H9 (cell line): Measurements from ENCODE around the gene MOV10. TPM values are rescaled to one million over a fixed set of nuclear protein-coding genes. Genes with fewer than 3 reads are reported as not detected.
"Not testable (repeated sequence)": the region's sequence is repeated elsewhere in the genome, so short reads cannot be mapped to it uniquely, and the experiment has no call there.

Source experiments
- DNase-seq: peaks from one replicate; pipeline ENCODE4 v3.0.0-alpha.2; 2017
- H2AFZ ChIP-seq: one replicate; pipeline ENCODE4 v1.6.1; 2013; ENCODE audit warnings: mild to moderate bottlenecking, low read length, control low read depth, moderate library complexity
- H2AK5ac ChIP-seq: 2 replicates; pipeline ENCODE4 v1.6.1; 2013; ENCODE audit warnings: low read length, control low read depth, mixed read lengths; ENCODE audit not compliant: insufficient read length
- H2BK120ac ChIP-seq: one replicate; pipeline ENCODE4 v1.6.1; 2013; ENCODE audit warnings: low read depth, mild to moderate bottlenecking, low read length, control low read depth, inconsistent platforms; ENCODE audit not compliant: poor library complexity, severe bottlenecking
- H2BK12ac ChIP-seq: 2 replicates; pipeline ENCODE4 v1.6.1; 2013; ENCODE audit warnings: low read length, control low read depth, mixed read lengths, low read depth; ENCODE audit not compliant: insufficient read length
- H2BK15ac ChIP-seq: 2 replicates; pipeline ENCODE4 v1.6.1; 2013; ENCODE audit warnings: low read depth, low read length, control low read depth
- H2BK20ac ChIP-seq: one replicate; pipeline ENCODE4 v1.6.1; 2013; ENCODE audit warnings: low read depth, mild to moderate bottlenecking, low read length, control low read depth, inconsistent platforms; ENCODE audit not compliant: poor library complexity, severe bottlenecking
- H2BK5ac ChIP-seq: 2 replicates; pipeline ENCODE4 v1.6.1; 2013; ENCODE audit warnings: low read length, control low read depth, mixed read lengths; ENCODE audit not compliant: insufficient read length
- H3K14ac ChIP-seq: 2 replicates; pipeline ENCODE4 v1.6.1; 2013; ENCODE audit warnings: low read length, control low read depth; ENCODE audit not compliant: insufficient read depth
- H3K18ac ChIP-seq: 2 replicates; pipeline ENCODE4 v1.6.1; 2013; ENCODE audit warnings: low read depth, mild to moderate bottlenecking, mixed read lengths, low read length, control low read depth; ENCODE audit not compliant: insufficient read length
- H3K23ac ChIP-seq: 2 replicates; pipeline ENCODE4 v1.6.1; 2013; ENCODE audit warnings: low read length, control low read depth, mixed read lengths, low read depth; ENCODE audit not compliant: insufficient read length
- H3K23me2 ChIP-seq: 2 replicates; pipeline ENCODE4 v1.6.1; 2013; ENCODE audit warnings: low read depth, mild to moderate bottlenecking, mixed read lengths, low read length, control low read depth; ENCODE audit not compliant: insufficient read length, poor library complexity, severe bottlenecking
- H3K27ac ChIP-seq: 2 replicates; pipeline ENCODE4 v1.5.1; 2013; ENCODE audit warnings: low read length, control low read depth, mixed read lengths, low read depth; ENCODE audit not compliant: insufficient read length
- H3K27me3 ChIP-seq: 2 replicates; pipeline ENCODE4 v1.6.1; 2013; ENCODE audit warnings: low read length, control low read depth, inconsistent platforms; ENCODE audit not compliant: insufficient read depth
- H3K4ac ChIP-seq: 2 replicates; pipeline ENCODE4 v1.6.1; 2013; ENCODE audit warnings: low read depth, mild to moderate bottlenecking, control low read depth, inconsistent platforms, low read length, moderate library complexity
- H3K4me1 ChIP-seq: 2 replicates; pipeline ENCODE4 v1.6.1; 2013; ENCODE audit warnings: low read length, control low read depth, inconsistent platforms; ENCODE audit not compliant: insufficient read depth
- H3K4me2 ChIP-seq: 2 replicates; pipeline ENCODE4 v1.6.1; 2013; ENCODE audit warnings: low read length, control low read depth, mixed read lengths; ENCODE audit not compliant: insufficient read length, insufficient read depth
- H3K56ac ChIP-seq: 2 replicates; pipeline ENCODE4 v1.6.1; 2013; ENCODE audit warnings: low read depth, mild to moderate bottlenecking, mixed read lengths, low read length, control low read depth; ENCODE audit not compliant: insufficient read length
- H3K79me1 ChIP-seq: 2 replicates; pipeline ENCODE4 v1.6.1; 2013; ENCODE audit warnings: low read depth, mild to moderate bottlenecking, moderate library complexity, low read length, control low read depth, inconsistent platforms; ENCODE audit not compliant: insufficient read depth, poor library complexity, severe bottlenecking
- H3K79me2 ChIP-seq: 2 replicates; pipeline ENCODE4 v1.6.1; 2013; ENCODE audit warnings: low read length, control low read depth, inconsistent platforms; ENCODE audit not compliant: insufficient read depth
- H3K9ac ChIP-seq: 2 replicates; pipeline ENCODE4 v1.6.1; 2013; ENCODE audit warnings: low read length, control low read depth, mixed read lengths; ENCODE audit not compliant: insufficient read length; ENCODE audit errors: extremely low read depth
- H3K9me3 ChIP-seq: one replicate; pipeline ENCODE4 v1.6.1; 2013; ENCODE audit warnings: low read depth, low read length, inconsistent platforms; ENCODE audit not compliant: control insufficient read depth
- H3T11ph ChIP-seq: one replicate; pipeline ENCODE4 v1.6.1; 2013; ENCODE audit warnings: mild to moderate bottlenecking, low read length, control low read depth, inconsistent platforms
- H4K20me1 ChIP-seq: one replicate; pipeline ENCODE4 v1.6.1; 2013; ENCODE audit not compliant: control insufficient read depth, insufficient read length, insufficient read depth
- H4K5ac ChIP-seq: 2 replicates; pipeline ENCODE4 v1.6.1; 2013; ENCODE audit warnings: low read depth, mild to moderate bottlenecking, mixed read lengths, low read length, control low read depth; ENCODE audit not compliant: insufficient read length
- H4K8ac ChIP-seq: replicated peaks from 2 replicates; pipeline ENCODE4 v1.6.1; 2013; ENCODE audit warnings: low read length, control low read depth, mixed read lengths, low read depth; ENCODE audit not compliant: insufficient read length
- H4K91ac ChIP-seq: 2 replicates; pipeline ENCODE4 v1.6.1; 2013; ENCODE audit warnings: low read depth, mild to moderate bottlenecking, moderate library complexity, mixed read lengths, low read length, control low read depth; ENCODE audit not compliant: insufficient read length
- H3K27ac Mint-ChIP-seq, 3 experiments: 2 replicates in 2 of 3; 3 replicates in 1 of 3; pipeline ENCODE4 v1.8.0; 2020 to 2021; ENCODE audit warnings: mixed read lengths in 3 of 3, mild to moderate bottlenecking in 1 of 3, moderate library complexity in 1 of 3
- H3K27me3 Mint-ChIP-seq: 2 replicates; pipeline ENCODE4 v1.8.0; 2021; ENCODE audit warnings: low read depth, mild to moderate bottlenecking, moderate library complexity, mixed read lengths
- H3K36me3 Mint-ChIP-seq, 3 experiments: 2 replicates in 2 of 3; 3 replicates in 1 of 3; pipeline ENCODE4 v1.8.0; 2020 to 2021; ENCODE audit warnings: low read depth in 3 of 3, mixed read lengths in 3 of 3; ENCODE audit not compliant: insufficient read depth in 1 of 3
- H3K4me1 Mint-ChIP-seq, 2 experiments: 2 replicates each; pipeline ENCODE4 v1.8.0; 2020; ENCODE audit warnings: mixed read lengths in 2 of 2
- H3K4me3 Mint-ChIP-seq, 2 experiments: 2 replicates in 1 of 2; 3 replicates in 1 of 2; pipeline ENCODE4 v1.8.0; 2020 to 2021; ENCODE audit warnings: mild to moderate bottlenecking in 2 of 2, mixed read lengths in 2 of 2, moderate library complexity in 1 of 2
- H3K9me3 Mint-ChIP-seq, 2 experiments: 2 replicates in 1 of 2; 3 replicates in 1 of 2; pipeline ENCODE4 v1.8.0; 2020; ENCODE audit warnings: mild to moderate bottlenecking in 2 of 2, mixed read lengths in 2 of 2, moderate library complexity in 1 of 2
- CTCF ChIP-seq: fragments of 200-600 bp; sonication (generic); conservative IDR thresholded peaks from 3 replicates; pipeline ENCODE4 v1.8.0; 2021; ENCODE audit warnings: antibody characterized with exemption, mild to moderate bottlenecking
- WGBS: extraction: QIAGEN DNeasy Blood & Tissue Kit; methylation state at CpG from one replicate; pipeline ENCODE4 v1.1.7; 2013; ENCODE audit warnings: missing lambda C conversion rate, low lambda C conversion rate, mixed read lengths; ENCODE audit not compliant: insufficient read length; ENCODE audit errors: extremely low coverage; 5-methylcytosine and 5-hydroxymethylcytosine counted together
- total RNA-seq: library from RNA; stranded (reverse); gene quantifications from 2 replicates; pipeline ENCODE4 v1.2.1, GENCODE V29; 2021

MOV10 gene
- total RNA-seq, 1 experiment from 2014 or later = 77.8 TPM

- no peak overlapping the region for H2AFZ ChIP-seq
- no peak overlapping the region for H3K56ac ChIP-seq
- no peak overlapping the region for H2BK120ac ChIP-seq
- H3K23me2 ChIP-seq = peaks cover 4% of the 10 kb centered on the region
- H3K4me3 Mint-ChIP-seq = no peak overlapping the region
- no peak overlapping the region for H4K8ac ChIP-seq
- no peak overlapping the region for H3K18ac ChIP-seq
- no peaks in the 10 kb centered on the region for H3K79me2 ChIP-seq
- no peak for DNase-seq
- no peaks in the 10 kb centered on the region for H3K79me1 ChIP-seq
- H4K91ac ChIP-seq = no peak overlapping the region
- peaks cover 35% of the 10 kb centered on the region in 2 experiments for H3K4me1 Mint-ChIP-seq
- no CpG with 5 or more reads among the region's 3 CpGs for WGBS
- H3K14ac ChIP-seq = no peak overlapping the region
- no peak overlapping the region for H2BK12ac ChIP-seq
- peaks cover 61% of the 10 kb centered on the region for H3K27me3 Mint-ChIP-seq
- no peak overlapping the region for H2BK15ac ChIP-seq
- H3K27ac Mint-ChIP-seq = no peak overlapping the region
- no peak overlapping the region for H4K5ac ChIP-seq
- peaks cover 0 to 2% of the 10 kb centered on the region in 2 experiments; a peak in 2 of 5 replicates for H3K9me3 Mint-ChIP-seq
- TF ChIP-seq CTCF = no peak
- H3K9me3 ChIP-seq = no peaks in the 10 kb centered on the region
- no peak overlapping the region for H3K4ac ChIP-seq
- H2BK20ac ChIP-seq = no peak overlapping the region
- H3K4me1 ChIP-seq = peaks cover 4% of the 10 kb centered on the region; the same call in 1 of the 2 replicates
- no peaks in the 10 kb centered on the region; a peak in 1 of 7 replicates for H3K36me3 Mint-ChIP-seq
- H2AK5ac ChIP-seq = no peak overlapping the region
- no peaks in the 10 kb centered on the region for H4K20me1 ChIP-seq
- no peak overlapping the region for H3K27ac ChIP-seq
- H3K4me2 ChIP-seq = no peak overlapping the region
- H3K23ac ChIP-seq = no peak overlapping the region
- H3K27me3 ChIP-seq = no peaks in the 10 kb centered on the region; the same call in 1 of the 2 replicates
- H2BK5ac ChIP-seq = no peak overlapping the region
- no peak overlapping the region for H3K9ac ChIP-seq
- no peak overlapping the region for H3T11ph ChIP-seq
Measured at GRCh38 chr1:112720800-112721199, 46.3 kb downstream of the MOV10 start.

- H2BK120ac ChIP-seq, DNase-seq: not testable (repeated sequence)
Measured at GRCh38 chr1:112721294-112721693, 46.8 kb downstream of the MOV10 start.

More at GRCh38 chr1:112721294-112721693, 46.8 kb downstream of the MOV10 start:
- not testable (repeated sequence) for H4K91ac ChIP-seq, H2AFZ ChIP-seq, H3K56ac ChIP-seq, H2BK15ac ChIP-seq, H2AK5ac ChIP-seq, H2BK5ac ChIP-seq, H4K20me1 ChIP-seq, H3K23ac ChIP-seq, H3K4me1 ChIP-seq, H3K18ac ChIP-seq, H3K9me3 Mint-ChIP-seq, H4K5ac ChIP-seq, H3K27me3 ChIP-seq, H3K4ac ChIP-seq, H3K4me2 ChIP-seq, H3K23me2 ChIP-seq, H3K27ac Mint-ChIP-seq, H3K79me1 ChIP-seq, H4K8ac ChIP-seq, H3K14ac ChIP-seq, H2BK20ac ChIP-seq, H3K4me3 Mint-ChIP-seq, H3T11ph ChIP-seq, H3K36me3 Mint-ChIP-seq, H2BK12ac ChIP-seq, H3K27ac ChIP-seq, H3K9ac ChIP-seq, H3K79me2 ChIP-seq, H3K9me3 ChIP-seq
- peaks cover 58% of the 10 kb centered on the region for H3K27me3 Mint-ChIP-seq
- WGBS = no CpG with 5 or more reads among the region's 2 CpGs
- peaks cover 31 to 32% of the 10 kb centered on the region in 2 experiments for H3K4me1 Mint-ChIP-seq
